Erythroblast (primary cell): ENCODE results near the gene KIRREL3.

ENCODE experiments used
- GATA1 ChIP-seq: IDR thresholded peaks from 2 replicates; pipeline ENCODE4 v1.6.1; 2011; ENCODE audit warnings: low read depth, mild to moderate bottlenecking, control low read depth, low read length, moderate library complexity
- POLR2A ChIP-seq: IDR thresholded peaks from 2 replicates; pipeline ENCODE4 v1.6.1; 2011; ENCODE audit warnings: mild to moderate bottlenecking, low read length

DNA sequence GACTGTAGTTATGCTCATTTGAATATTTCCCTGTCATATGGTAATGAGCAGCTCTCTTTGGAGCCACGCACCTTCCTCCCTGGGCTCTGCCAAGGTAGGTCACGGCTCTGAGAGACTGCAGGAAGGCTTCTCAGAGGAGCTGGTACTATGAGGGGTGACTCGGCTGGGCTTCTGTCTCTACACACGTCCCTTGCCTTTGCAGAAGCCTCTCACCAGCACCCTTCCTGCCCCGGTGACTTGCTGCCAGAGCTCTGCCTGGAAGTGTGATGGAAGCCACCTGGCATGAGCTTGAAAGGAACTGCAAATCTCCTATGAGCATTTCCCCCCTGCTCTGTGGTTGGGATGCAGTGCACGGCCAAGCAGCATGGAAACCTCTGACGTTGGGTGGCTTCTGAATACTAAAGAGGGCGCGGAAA, 74.2 kb downstream of the KIRREL3 start:
- TF ChIP-seq POLR2A = no peak
- no peak for TF ChIP-seq GATA1
